HG03575 (cell line): ENCODE data around the gene G6PC1.
"Not testable (repeated sequence)": the region's sequence is repeated elsewhere in the genome, so short reads cannot be mapped to it uniquely, and the experiment has no call there.

Source experiments
- ATAC-seq: cut with Tn5 transposase; IDR thresholded peaks from one replicate; pipeline ENCODE4 v1.9.1; 2021; ENCODE audit not compliant: unreplicated experiment, insufficient number of reproducible peaks, low FRiP score; ENCODE audit errors: extremely low read depth

The G6PC1 gene

GRCh38 chr17:42894283-42895184, 6.1 kb upstream of the G6PC1 start:
- no peak for ATAC-seq

- ATAC-seq = no peak
These were observed 5.4 kb upstream of the G6PC1 start for GRCh38 chr17:42895185-42895555.

- ATAC-seq = no peak
These were observed 2.3 kb upstream of the G6PC1 start for GRCh38 chr17:42898147-42898811.

- ATAC-seq = not testable (repeated sequence)
These were observed 618 bp upstream of the G6PC1 start for GRCh38 chr17:42899981-42900380.

- ATAC-seq = no peak
These were observed 1.1 kb downstream of the G6PC1 start for GRCh38 chr17:42901535-42902229.

GRCh38 chr17:42904110-42904469, 3.5 kb downstream of the G6PC1 start:
- ATAC-seq = no peak

GRCh38 chr17:42906772-42907446, 6.3 kb downstream of the G6PC1 start:
- ATAC-seq = no peak

- ATAC-seq = no peak
These were observed 8.5 kb downstream of the G6PC1 start for GRCh38 chr17:42908872-42909700.

- no peak for ATAC-seq
These were observed 12.9 kb downstream of the G6PC1 start for GRCh38 chr17:42913522-42913921.

GRCh38 chr17:42913981-42914617, 13.5 kb downstream of the G6PC1 start:
- no peak for ATAC-seq

GRCh38 chr17:42915288-42915687, 14.7 kb downstream of the G6PC1 start:
- not testable (repeated sequence) for ATAC-seq

GRCh38 chr17:42916388-42917235, 16.0 kb downstream of the G6PC1 start:
- not testable (repeated sequence) for ATAC-seq

- no peak for ATAC-seq
These were observed 16.6 kb downstream of the G6PC1 start for GRCh38 chr17:42917236-42917603.

- ATAC-seq = no peak
These were observed 18.4 kb downstream of the G6PC1 start for GRCh38 chr17:42918902-42919521.

GRCh38 chr17:42919522-42920077, 19.0 kb downstream of the G6PC1 start:
- not testable (repeated sequence) for ATAC-seq

- ATAC-seq = no peak
These were observed 19.7 kb downstream of the G6PC1 start for GRCh38 chr17:42920106-42920900.
